Left ventricle myocardium inferior (tissue), 1 donor: ENCODE data around the gene SORCS1. TPM values are rescaled to one million over a fixed set of nuclear protein-coding genes. Genes with fewer than 3 reads are reported as not detected.

ENCODE experiments used
- DNase-seq: peaks from one replicate; pipeline ENCODE4 v3.0.0-alpha.2; 2020
- H3K27ac ChIP-seq: fragments of 200-600 bp; replicated peaks from 2 replicates; pipeline ENCODE4 v1.8.0; 2021
- H3K27me3 ChIP-seq: fragments of 200-600 bp; 2 replicates; pipeline ENCODE4 v1.8.0; 2021; ENCODE audit warnings: low read depth
- H3K36me3 ChIP-seq: fragments of 200-600 bp; 2 replicates; pipeline ENCODE4 v1.8.0; 2021
- H3K4me1 ChIP-seq: fragments of 200-600 bp; 2 replicates; pipeline ENCODE4 v1.8.0; 2021
- H3K4me3 ChIP-seq: fragments of 200-600 bp; 2 replicates; pipeline ENCODE4 v1.8.0; 2021; ENCODE audit warnings: mild to moderate bottlenecking, moderate library complexity
- H3K9me3 ChIP-seq: fragments of 200-600 bp; replicated peaks from 2 replicates; pipeline ENCODE4 v1.8.0; 2021
- intact Hi-C: fragments of 100-400 bp; cut with micrococcal nuclease; formaldehyde crosslinking; loops from one replicate; pipeline ENCODE4 v1.11.0; 2022
- total RNA-seq: library from RNA; stranded (reverse); fragmentation: NEBNext Ultra II Directional; extraction: Animal tissue kit (Norgen Biotek cat#: 25700); gene quantifications from one replicate; pipeline ENCODE4 v1.2.1, GENCODE V29; 2021
- TF ChIP-seq, protein P1 (sequence below): fragments of 200-600 bp; IDR thresholded peaks from 2 replicates; pipeline ENCODE4 v1.8.0; 2021; ENCODE audit warnings: antibody characterized with exemption, mild to moderate bottlenecking, borderline replicate concordance
- donor health status: DM: no; HTN: yes; CAD: no; lungs with severe emphysema.

The SORCS1 gene
- total RNA-seq, 1 donor from 2014 or later, result 2.9 TPM

- TF ChIP-seq, protein P1, sequence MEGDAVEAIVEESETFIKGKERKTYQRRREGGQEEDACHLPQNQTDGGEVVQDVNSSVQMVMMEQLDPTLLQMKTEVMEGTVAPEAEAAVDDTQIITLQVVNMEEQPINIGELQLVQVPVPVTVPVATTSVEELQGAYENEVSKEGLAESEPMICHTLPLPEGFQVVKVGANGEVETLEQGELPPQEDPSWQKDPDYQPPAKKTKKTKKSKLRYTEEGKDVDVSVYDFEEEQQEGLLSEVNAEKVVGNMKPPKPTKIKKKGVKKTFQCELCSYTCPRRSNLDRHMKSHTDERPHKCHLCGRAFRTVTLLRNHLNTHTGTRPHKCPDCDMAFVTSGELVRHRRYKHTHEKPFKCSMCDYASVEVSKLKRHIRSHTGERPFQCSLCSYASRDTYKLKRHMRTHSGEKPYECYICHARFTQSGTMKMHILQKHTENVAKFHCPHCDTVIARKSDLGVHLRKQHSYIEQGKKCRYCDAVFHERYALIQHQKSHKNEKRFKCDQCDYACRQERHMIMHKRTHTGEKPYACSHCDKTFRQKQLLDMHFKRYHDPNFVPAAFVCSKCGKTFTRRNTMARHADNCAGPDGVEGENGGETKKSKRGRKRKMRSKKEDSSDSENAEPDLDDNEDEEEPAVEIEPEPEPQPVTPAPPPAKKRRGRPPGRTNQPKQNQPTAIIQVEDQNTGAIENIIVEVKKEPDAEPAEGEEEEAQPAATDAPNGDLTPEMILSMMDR, result no peak
- Histone ChIP-seq H3K27ac (no peak overlapping the region), H3K4me3 (no peak overlapping the region), H3K9me3 (no peaks in the 10 kb centered on the region), H3K36me3 (no peaks in the 10 kb centered on the region), H3K27me3 (no peaks in the 10 kb centered on the region), H3K4me1 (no peaks in the 10 kb centered on the region)
- intact Hi-C loops, result no loop called here
- DNase-seq, result no peak
Observed at GRCh38 chr10:106548832-106549231, 615.7 kb downstream of the SORCS1 start.

- no peaks in the 10 kb centered on the region for H3K4me1 ChIP-seq
- TF ChIP-seq, protein P1, result no peak
- H3K27ac ChIP-seq, result no peak overlapping the region
- H3K4me3 ChIP-seq, result no peak overlapping the region
- H3K36me3 ChIP-seq, result no peaks in the 10 kb centered on the region
- no peak for DNase-seq
- intact Hi-C loops, result no loop called here
- H3K27me3 ChIP-seq, result no peaks in the 10 kb centered on the region
- H3K9me3 ChIP-seq, result no peaks in the 10 kb centered on the region
Observed at GRCh38 chr10:106547047-106547635, 617.4 kb downstream of the SORCS1 start.

- no peak for DNase-seq
- H3K27me3 ChIP-seq, result no peaks in the 10 kb centered on the region
- TF ChIP-seq, protein P1, result no peak
- H3K4me3 ChIP-seq, result no peak overlapping the region
- H3K4me1 ChIP-seq, result no peaks in the 10 kb centered on the region
- no peaks in the 10 kb centered on the region for H3K36me3 ChIP-seq
- no peak overlapping the region for H3K27ac ChIP-seq
- H3K9me3 ChIP-seq, result no peaks in the 10 kb centered on the region
- intact Hi-C loops, result no loop called here
Observed at GRCh38 chr10:106542461-106542860, 622.0 kb downstream of the SORCS1 start.

DNA sequence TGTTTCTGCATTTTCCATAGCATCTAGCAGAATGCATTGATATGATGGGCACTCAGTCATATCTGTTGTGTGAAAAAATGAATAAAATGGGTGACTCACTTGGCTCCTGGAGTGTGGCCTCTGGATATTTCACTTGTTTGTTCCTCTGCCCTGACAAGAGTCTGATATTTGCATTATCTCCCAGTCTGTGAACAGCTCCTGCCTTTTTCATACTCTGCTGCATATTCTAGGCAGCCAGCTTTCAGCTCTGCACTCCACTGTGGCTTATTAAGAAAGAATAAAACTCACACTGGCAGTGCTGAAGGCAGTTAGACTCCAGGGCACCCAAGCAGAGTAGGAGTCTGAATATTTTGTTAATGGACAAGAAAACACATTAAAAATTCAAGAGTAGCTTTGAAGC is 623.9 kb downstream of the SORCS1 start:
- intact Hi-C loops, result no loop called here
- DNase-seq, result no peak
- Histone ChIP-seq H3K27ac (no peak overlapping the region), H3K36me3 (no peaks in the 10 kb centered on the region), H3K4me3 (no peak overlapping the region), H3K9me3 (no peaks in the 10 kb centered on the region), H3K27me3 (no peaks in the 10 kb centered on the region), H3K4me1 (no peaks in the 10 kb centered on the region)
- TF ChIP-seq, protein P1, result no peak

- TF ChIP-seq, protein P1, result no peak
Observed at GRCh38 chr10:106537866-106538265, 626.6 kb downstream of the SORCS1 start.

More at GRCh38 chr10:106537866-106538265, 626.6 kb downstream of the SORCS1 start:
- Histone ChIP-seq H3K9me3 (no peaks in the 10 kb centered on the region), H3K27ac (no peak overlapping the region), H3K4me1 (no peaks in the 10 kb centered on the region), H3K36me3 (no peaks in the 10 kb centered on the region), H3K4me3 (no peak overlapping the region), H3K27me3 (no peaks in the 10 kb centered on the region)
- intact Hi-C loops, result no loop called here
- DNase-seq, result no peak
